Endothelial cell of umbilical vein (primary cell): ENCODE measurements around the gene JAGN1. TPM values are rescaled to one million over a fixed set of nuclear protein-coding genes. Genes with fewer than 3 reads are reported as not detected.

Experiments used
- BruUV-seq: library from RNA; stranded (reverse); fragments of 400-500 nt; replicated peaks from 2 replicates; lab custom pipeline; 2021; lab: Mats Ljungman, UMichigan
- CTCF ChIA-PET: fragments of 300-600, 350-600 bp; sonication (Branson Sonifier 250); formaldehyde crosslinking; loops from one replicate; lab custom pipeline; 2021; ENCODE audit warnings: antibody characterized with exemption, inconsistent platforms; lab: Charles Lee
- POLR2A ChIA-PET: fragments of 300-600, 350-600 bp; sonication (Branson Sonifier 250); formaldehyde crosslinking; loops from one replicate; lab custom pipeline; 2021; ENCODE audit warnings: antibody characterized with exemption, inconsistent platforms; lab: Charles Lee
- DNase-seq: peaks from one replicate; pipeline ENCODE4 v3.0.0-alpha.2; 2011; ENCODE audit warnings: low read depth, low spot score
- FAIRE-seq: peaks from 2 replicates; lab custom pipeline; 2011; peaks lifted over from hg19 to GRCh38; lab: Jason Lieb, UNC
- H2AFZ ChIP-seq: 2 replicates; pipeline ENCODE4 v1.6.0; 2012; ENCODE audit warnings: low read depth, low read length, control low read depth, inconsistent platforms
- H3K27ac ChIP-seq: 2 replicates; pipeline ENCODE4 v1.5.1; 2011; ENCODE audit warnings: low read depth, mild to moderate bottlenecking, control low read depth, low read length, moderate library complexity; ENCODE audit not compliant: insufficient read depth
- H3K27me3 ChIP-seq, 2 experiments: 2 replicates each; pipeline versions ENCODE4 v1.6.0 to v1.6.1; 2011; ENCODE audit warnings: low read length in 2 of 2, mixed read lengths in 1 of 2; ENCODE audit not compliant: control insufficient read depth in 2 of 2, insufficient read depth in 2 of 2
- H3K36me3 ChIP-seq, 2 experiments: 2 replicates in 1 of 2; 3 replicates in 1 of 2; pipeline ENCODE4 v1.5.1; 2011; ENCODE audit warnings: low read length in 2 of 2, mild to moderate bottlenecking in 1 of 2, moderate library complexity in 1 of 2; ENCODE audit not compliant: control insufficient read depth in 2 of 2, insufficient read depth in 2 of 2; ENCODE audit errors: extremely low read depth in 1 of 2
- H3K4me1 ChIP-seq: 3 replicates; pipeline ENCODE4 v1.5.1; 2011; ENCODE audit warnings: mild to moderate bottlenecking, low read length; ENCODE audit not compliant: control insufficient read depth, insufficient read depth; ENCODE audit errors: extremely low read depth
- H3K4me2 ChIP-seq: 2 replicates; pipeline ENCODE4 v1.6.1; 2011; ENCODE audit warnings: low read length, control low read depth, mixed read lengths; ENCODE audit not compliant: insufficient read depth
- H3K4me3 ChIP-seq, 3 experiments: fragments of 200-600 bp in 1 of 3; sonication (generic), shearing (Covaris generic) in 1 of 3; replicated peaks in 1 of 3; 2 replicates each; pipeline ENCODE4 v1.5.1; 2011 to 2016; ENCODE audit warnings: control low read depth in 3 of 3, low read length in 3 of 3, mild to moderate bottlenecking in 2 of 3, inconsistent platforms in 1 of 3, low read depth in 1 of 3, moderate library complexity in 1 of 3; ENCODE audit not compliant: insufficient read depth in 1 of 3
- H3K79me2 ChIP-seq: 2 replicates; pipeline ENCODE4 v1.6.0; 2012; ENCODE audit warnings: low read length, inconsistent platforms; ENCODE audit not compliant: control insufficient read depth, insufficient read depth
- H3K9ac ChIP-seq: replicated peaks from 2 replicates; pipeline ENCODE3; 2011; ENCODE audit warnings: low read length, control low read depth; ENCODE audit not compliant: insufficient read depth; ENCODE audit errors: extremely low read depth
- H3K9me1 ChIP-seq: replicated peaks from 3 replicates; pipeline ENCODE4 v1.6.0; 2011; ENCODE audit warnings: mild to moderate bottlenecking, low read length; ENCODE audit not compliant: control insufficient read depth, insufficient read depth; ENCODE audit errors: extremely low read depth
- H3K9me3 ChIP-seq: replicated peaks from 2 replicates; pipeline ENCODE4 v1.5.1; 2012; ENCODE audit warnings: low read length, inconsistent platforms; ENCODE audit not compliant: control insufficient read depth, insufficient read depth
- H4K20me1 ChIP-seq: replicated peaks from 2 replicates; pipeline ENCODE3; 2011; ENCODE audit warnings: mild to moderate bottlenecking, low read length; ENCODE audit not compliant: control insufficient read depth, insufficient read depth; ENCODE audit errors: extremely low read depth
- CTCF ChIP-seq, 2 donors: IDR thresholded peaks; 1 replicate in 1 of 2; 2 replicates in 1 of 2; pipeline ENCODE4 v1.5.1; 2011; ENCODE audit warnings: low read length in 2 of 2, mild to moderate bottlenecking in 2 of 2, moderate library complexity in 2 of 2, control low read depth in 1 of 2, inconsistent platforms in 1 of 2, low read depth in 1 of 2; ENCODE audit not compliant: insufficient read depth in 1 of 2; ENCODE audit errors: extremely low read depth in 1 of 2
- EZH2 ChIP-seq: IDR thresholded peaks from 2 replicates; pipeline ENCODE4 v1.6.1; 2012; ENCODE audit warnings: borderline replicate concordance, low read depth, mild to moderate bottlenecking, moderate library complexity, low read length, inconsistent platforms; ENCODE audit not compliant: severe bottlenecking
- FOS ChIP-seq: IDR thresholded peaks from 2 replicates; pipeline ENCODE4 v1.6.1; 2011; ENCODE audit warnings: mild to moderate bottlenecking, low read length, moderate library complexity, borderline replicate concordance; ENCODE audit not compliant: insufficient read depth
- GATA2 ChIP-seq: IDR thresholded peaks from 2 replicates; pipeline ENCODE4 v1.7.0; 2011; ENCODE audit warnings: low read depth, mild to moderate bottlenecking, moderate library complexity, mixed read lengths, low read length; ENCODE audit not compliant: insufficient read length, insufficient read depth
- JUN ChIP-seq: IDR thresholded peaks from 2 replicates; pipeline ENCODE4 v1.6.1; 2011; ENCODE audit warnings: borderline replicate concordance, low read depth; ENCODE audit not compliant: insufficient read length, insufficient read depth
- MAX ChIP-seq: IDR thresholded peaks from 2 replicates; pipeline ENCODE4 v1.6.1; 2011; ENCODE audit not compliant: insufficient read depth, insufficient read length
- MYC ChIP-seq: IDR thresholded peaks from one replicate; pipeline ENCODE4 v1.6.1; 2011; ENCODE audit warnings: mild to moderate bottlenecking, low read depth, low read length
- POLR2A ChIP-seq: IDR thresholded peaks from 2 replicates; pipeline ENCODE4 v1.6.1; 2012; ENCODE audit warnings: low read depth, mild to moderate bottlenecking, control low read depth, low read length
- POLR2AphosphoS5 ChIP-seq: IDR thresholded peaks from 2 replicates; pipeline ENCODE4 v1.6.1; 2012; ENCODE audit warnings: low read depth, mild to moderate bottlenecking, control low read depth, low read length, moderate library complexity; ENCODE audit not compliant: insufficient read depth
- dilution Hi-C: fragments of 300-500 bp; cut with MboI; formaldehyde crosslinking; loops from one replicate; pipeline ENCODE4 v1.15.0; 2019; ENCODE audit warnings: low sequenced_read_pairs; ENCODE audit not compliant: extremely low pct_ligation_motif_present
- intact Hi-C: fragments of 100-400 bp; cut with micrococcal nuclease; formaldehyde crosslinking; loops from one replicate; pipeline ENCODE4 v1.10.0; 2022
- polyA plus RNA-seq, 4 experiments: library from polyadenylated mRNA; depleted of rRNA in 3 of 4; stranded (reverse) in 3 of 4; unstranded in 1 of 4; fragments of >200 nt; gene quantifications; 2 replicates each; pipeline versions ENCODE4 v1.2.1 to v1.2.3, GENCODE V29; 2011 to 2012; ENCODE audit warnings: missing spikeins in 1 of 4
- small RNA-seq: library from RNA; depleted of rRNA; stranded (forward); fragments of <200 nt; gene quantifications from one replicate; pipeline ENCODE3, GENCODE V24; 2012; ENCODE audit warnings: low replicate concordance, low read depth; ENCODE audit not compliant: insufficient read depth, insufficient read length
- total RNA-seq: library from RNA; stranded (reverse); gene quantifications from 2 replicates; pipeline ENCODE4 v1.2.3, GENCODE V29; 2021

Gene JAGN1
- total and polyA plus RNA-seq, 2 donors (not counting 3 experiments of a cell fraction or from before 2014, with no cell fraction given), result 29.6 to 46.5 TPM

GRCh38 chr3:9942934-9943690 is 52.7 kb downstream of the JAGN1 start:
- H2AFZ ChIP-seq, result no peak overlapping the region
- no peak for DNase-seq
- H3K27ac ChIP-seq, result no peak overlapping the region
- ChIA-PET CTCF (interaction anchor here (0.6 to 2.3 kb wide), 4 partner anchors 10 to 94 kb away, joined by 3 to 12 read pairs (median 4); partner anchors contain the start of gene CRELD1), POLR2A (no interaction called here)
- no peaks in the 10 kb centered on the region for H4K20me1 ChIP-seq
- H3K9me3 ChIP-seq, result no peaks in the 10 kb centered on the region
- no TSS peak for BruUV-seq
- intact Hi-C loops, result no loop called here
- H3K4me2 ChIP-seq, result no peak overlapping the region
- no peak overlapping the region for H3K4me3 ChIP-seq
- no peaks in the 10 kb centered on the region for H3K79me2 ChIP-seq
- peaks cover 0 to 3% of the 10 kb centered on the region in 2 experiments for H3K36me3 ChIP-seq
- dilution Hi-C loops, result no loop called here
- H3K4me1 ChIP-seq, result peaks cover 3% of the 10 kb centered on the region
- FAIRE-seq, result no peak
- no peaks in the 10 kb centered on the region for H3K9me1 ChIP-seq
- TF ChIP-seq POLR2AphosphoS5 (no peak), MYC (no peak), POLR2A (no peak), EZH2 (no peak), MAX (no peak), CTCF (IDR thresholded peaks at IDR 0.05; ENCODE audit: extremely low read depth in 1 of 2, insufficient read depth in 1 of 2, low read depth in 1 of 2, low read length in 2 of 2) (no peak), JUN (no peak), GATA2 (no peak), FOS (no peak)
- no peak overlapping the region for H3K9ac ChIP-seq
- no peaks in the 10 kb centered on the region for H3K27me3 ChIP-seq

Small RNAs within 50 kb of the gene (small RNA-seq; reads per million reads assigned to genes)
- gene RNU6-882P, result not detected

Other genes starting within 250 kb of the JAGN1 start
- 36.4 and 38.0 TPM in 2 replicates for gene MTMR14, start 241.1 kb upstream of the JAGN1 start, total RNA-seq
- gene MTMR14, start 241.1 kb upstream of the JAGN1 start, polyA plus RNA-seq, result 32.1 and 38.3 TPM in 2 replicates
- gene CPNE9, start 186.8 kb upstream of the JAGN1 start, total RNA-seq, result not detected in 2 replicates
- gene CPNE9, start 186.8 kb upstream of the JAGN1 start, polyA plus RNA-seq, result not detected in 2 replicates
- gene BRPF1, start 158.9 kb upstream of the JAGN1 start, total RNA-seq, result 23.2 and 26.2 TPM in 2 replicates
- 12.5 and 13.8 TPM in 2 replicates for gene BRPF1, start 158.9 kb upstream of the JAGN1 start, polyA plus RNA-seq
- 24.1 and 27.2 TPM in 2 replicates for gene OGG1, start 140.7 kb upstream of the JAGN1 start, total RNA-seq
- 32.1 and 36.2 TPM in 2 replicates for gene OGG1, start 140.7 kb upstream of the JAGN1 start, polyA plus RNA-seq
- 23.5 and 25.7 TPM in 2 replicates for gene CAMK1, start 120.7 kb upstream of the JAGN1 start, total RNA-seq
- 24.4 and 28.4 TPM in 2 replicates for gene CAMK1, start 120.7 kb upstream of the JAGN1 start, polyA plus RNA-seq
- gene TADA3, start 98.1 kb upstream of the JAGN1 start, total RNA-seq, result 31.0 and 31.3 TPM in 2 replicates
- gene TADA3, start 98.1 kb upstream of the JAGN1 start, polyA plus RNA-seq, result 27.8 and 29.6 TPM in 2 replicates
- gene ARPC4, start 97.5 kb upstream of the JAGN1 start, total RNA-seq, result 197 TPM in 2 replicates
- 181 and 217 TPM in 2 replicates for gene ARPC4, start 97.5 kb upstream of the JAGN1 start, polyA plus RNA-seq
- gene TTLL3, start 80.3 kb upstream of the JAGN1 start, total RNA-seq, result 41.8 and 43.5 TPM in 2 replicates
- 63.7 and 65.2 TPM in 2 replicates for gene TTLL3, start 80.3 kb upstream of the JAGN1 start, polyA plus RNA-seq
- 34.8 and 38.9 TPM in 2 replicates for gene RPUSD3, start 46.6 kb upstream of the JAGN1 start, total RNA-seq
- gene RPUSD3, start 46.6 kb upstream of the JAGN1 start, polyA plus RNA-seq, result 56.6 and 63.2 TPM in 2 replicates
- not detected in 2 replicates for gene CIDEC, start 10.4 kb upstream of the JAGN1 start, total RNA-seq
- 0.14 TPM in 1 of 2 replicates, not detected in the other for gene CIDEC, start 10.4 kb upstream of the JAGN1 start, polyA plus RNA-seq
- gene IL17RE, start 12.2 kb downstream of the JAGN1 start, total RNA-seq, result 1.2 and 1.5 TPM in 2 replicates
- gene IL17RE, start 12.2 kb downstream of the JAGN1 start, polyA plus RNA-seq, result 1.3 and 1.6 TPM in 2 replicates
- gene IL17RC, start 26.5 kb downstream of the JAGN1 start, total RNA-seq, result 16.7 and 19.9 TPM in 2 replicates
- gene IL17RC, start 26.5 kb downstream of the JAGN1 start, polyA plus RNA-seq, result 18.7 and 22.3 TPM in 2 replicates
- gene CRELD1, start 43.2 kb downstream of the JAGN1 start, total RNA-seq, result 21.6 and 27.3 TPM in 2 replicates
- gene CRELD1, start 43.2 kb downstream of the JAGN1 start, polyA plus RNA-seq, result 41.2 and 43.9 TPM in 2 replicates
- gene PRRT3, start 61.8 kb downstream of the JAGN1 start, total RNA-seq, result 1.5 and 2.5 TPM in 2 replicates
- 1.5 and 2.0 TPM in 2 replicates for gene PRRT3, start 61.8 kb downstream of the JAGN1 start, polyA plus RNA-seq
- 63.7 and 69.9 TPM in 2 replicates for gene EMC3, start 96.2 kb downstream of the JAGN1 start, total RNA-seq
- gene EMC3, start 96.2 kb downstream of the JAGN1 start, polyA plus RNA-seq, result 124 and 129 TPM in 2 replicates
- 23.4 and 26.8 TPM in 2 replicates for gene FANCD2, start 135.8 kb downstream of the JAGN1 start, total RNA-seq
- gene FANCD2, start 135.8 kb downstream of the JAGN1 start, polyA plus RNA-seq, result 7.1 and 8.2 TPM in 2 replicates
- gene FANCD2OS, start 217.6 kb downstream of the JAGN1 start, total RNA-seq, result not detected in 2 replicates
- not detected in 2 replicates for gene FANCD2OS, start 217.6 kb downstream of the JAGN1 start, polyA plus RNA-seq
- gene BRK1, start 225.1 kb downstream of the JAGN1 start, total RNA-seq, result 123 and 133 TPM in 2 replicates
- 144 and 163 TPM in 2 replicates for gene BRK1, start 225.1 kb downstream of the JAGN1 start, polyA plus RNA-seq